CD8-positive, alpha-beta memory T cell (primary cell): Measurements from ENCODE around the gene FFAR1. TPM values are rescaled to one million over a fixed set of nuclear protein-coding genes. Genes with fewer than 3 reads are reported as not detected.

Experiments used
- CTCF ChIA-PET: fragments of 350-600 bp; sonication (Branson Sonifier 250); formaldehyde crosslinking; loops from one replicate; lab custom pipeline; 2021; ENCODE audit warnings: antibody characterized with exemption; lab: Charles Lee
- POLR2A ChIA-PET: fragments of 350-600 bp; sonication (Branson Sonifier 250); formaldehyde crosslinking; loops from one replicate; lab custom pipeline; 2021; ENCODE audit warnings: antibody characterized with exemption; lab: Charles Lee
- DNase-seq, 5 donors: peaks; one replicate each; pipeline versions ENCODE4 v3.0.0 to v3.0.0-alpha.2; 2020 to 2022; ENCODE audit warnings: mixed read lengths in 1 of 5
- H3K27ac ChIP-seq: one replicate; pipeline ENCODE4 v1.7.0; 2013; ENCODE audit warnings: low read depth, mild to moderate bottlenecking, low read length, moderate library complexity
- H3K27me3 ChIP-seq: 2 replicates; pipeline ENCODE4 v1.7.0; 2013; ENCODE audit warnings: low read length, mild to moderate bottlenecking; ENCODE audit not compliant: insufficient read depth, poor library complexity, severe bottlenecking
- H3K36me3 ChIP-seq: 2 replicates; pipeline ENCODE4 v1.7.0; 2013; ENCODE audit warnings: mild to moderate bottlenecking, low read length, moderate library complexity; ENCODE audit not compliant: insufficient read depth
- H3K4me1 ChIP-seq: 2 replicates; pipeline ENCODE4 v1.7.0; 2013; ENCODE audit warnings: mild to moderate bottlenecking, low read length, moderate library complexity; ENCODE audit not compliant: insufficient read depth
- H3K4me3 ChIP-seq: 2 replicates; pipeline ENCODE4 v1.7.0; 2013; ENCODE audit warnings: mild to moderate bottlenecking, low read length
- H3K9me3 ChIP-seq: 2 replicates; pipeline ENCODE4 v1.7.0; 2013; ENCODE audit warnings: mild to moderate bottlenecking, low read length
- H3K27ac Mint-ChIP-seq, 8 donors: one replicate each; pipeline ENCODE4 v1.8.0; 2020 to 2021; ENCODE audit warnings: mixed read lengths in 8 of 8, mild to moderate bottlenecking in 6 of 8, inconsistent platforms in 3 of 8, moderate library complexity in 3 of 8
- H3K27me3 Mint-ChIP-seq, 2 donors: one replicate each; pipeline ENCODE4 v1.8.0; 2020 to 2021; ENCODE audit warnings: mixed read lengths in 2 of 2, mild to moderate bottlenecking in 1 of 2, moderate library complexity in 1 of 2
- H3K36me3 Mint-ChIP-seq, 3 donors: one replicate each; pipeline ENCODE4 v1.8.0; 2020 to 2021; ENCODE audit warnings: mixed read lengths in 3 of 3, inconsistent platforms in 1 of 3, mild to moderate bottlenecking in 1 of 3
- H3K4me1 Mint-ChIP-seq, 3 donors: one replicate each; pipeline ENCODE4 v1.8.0; 2020 to 2021; ENCODE audit warnings: mixed read lengths in 3 of 3, inconsistent platforms in 1 of 3, mild to moderate bottlenecking in 1 of 3
- H3K4me3 Mint-ChIP-seq, 7 donors: one replicate each; pipeline ENCODE4 v1.8.0; 2020 to 2021; ENCODE audit warnings: mixed read lengths in 7 of 7, mild to moderate bottlenecking in 6 of 7, moderate library complexity in 4 of 7, inconsistent platforms in 2 of 7
- H3K9me3 Mint-ChIP-seq, 5 donors: one replicate each; pipeline ENCODE4 v1.8.0; 2020 to 2022; ENCODE audit warnings: mixed read lengths in 5 of 5, mild to moderate bottlenecking in 3 of 5, moderate library complexity in 2 of 5, inconsistent platforms in 1 of 5
- polyA plus RNA-seq: library from polyadenylated mRNA; unstranded; fragments of 300-500 nt; fragmentation: Illumina TruSeq; gene quantifications from one replicate; pipeline ENCODE4 v1.2.3, GENCODE V29; 2021
- total RNA-seq, 2 experiments: library from RNA; stranded (reverse); gene quantifications; one replicate each; pipeline ENCODE4 v1.2.3, GENCODE V29; 2021

The FFAR1 gene
- total and polyA plus RNA-seq, 3 experiments from 2014 or later = not detected

DNA sequence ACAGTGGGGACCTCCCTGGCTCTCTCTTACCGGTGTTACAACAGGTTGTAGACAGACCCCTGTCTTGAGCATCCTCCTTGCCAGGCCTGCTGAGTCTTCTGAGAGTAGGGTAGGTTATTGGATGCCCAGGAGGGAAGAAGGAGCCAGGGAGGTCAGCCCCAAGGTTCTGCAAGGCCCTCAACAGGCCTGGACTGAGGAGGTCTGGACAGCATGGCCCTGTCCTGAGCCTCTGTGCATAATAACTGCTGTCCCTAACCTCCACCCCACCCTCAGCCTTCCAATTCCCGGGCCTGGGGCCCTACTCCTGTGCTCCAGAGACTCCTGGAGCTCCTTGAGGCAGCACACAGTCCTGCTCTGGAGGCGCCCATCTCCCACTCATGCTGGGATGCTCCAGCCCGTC lies 18.4 kb upstream of the FFAR1 start:
- Mint-ChIP-seq H3K27ac (no peak overlapping the region), H3K4me3 (no peak overlapping the region), H3K27me3 (peaks cover 7 to 53% of the 10 kb centered on the region in 2 donors), H3K4me1 (peaks cover 3 to 8% (median 7%) of the 10 kb centered on the region in 3 donors), H3K36me3 (no peaks in the 10 kb centered on the region), H3K9me3 (no peaks in the 10 kb centered on the region)
- Histone ChIP-seq H3K4me1 (peaks cover 6% of the 10 kb centered on the region), H3K9me3 (no peaks in the 10 kb centered on the region), H3K27ac (no peak overlapping the region), H3K36me3 (no peaks in the 10 kb centered on the region), H3K4me3 (no peak overlapping the region), H3K27me3 (peaks cover 7% of the 10 kb centered on the region)
- ChIA-PET POLR2A (no interaction called here), CTCF (no interaction called here)
- no peak for DNase-seq

DNA sequence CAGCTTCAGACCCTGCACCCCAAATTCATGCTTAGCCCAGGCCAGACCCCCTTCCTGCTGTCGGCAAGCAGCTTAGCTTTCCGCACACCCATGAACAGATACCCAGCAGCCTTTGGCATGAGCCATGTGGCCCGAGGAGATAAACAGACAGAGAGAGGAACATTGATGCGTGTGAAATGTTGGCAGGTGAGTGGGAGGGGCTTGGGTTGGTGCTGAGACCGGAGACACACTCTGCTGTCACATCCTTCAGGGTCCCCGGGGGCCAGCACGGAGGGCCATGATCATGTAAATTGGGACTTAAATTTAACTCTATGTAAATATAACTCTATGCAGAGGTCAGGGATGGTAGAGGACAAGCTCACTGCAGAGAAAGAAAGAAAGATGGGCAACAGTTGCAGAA lies 17.2 kb upstream of the FFAR1 start:
- no peak overlapping the region for H3K4me3 Mint-ChIP-seq
- Histone ChIP-seq H3K4me1 (peaks cover 6% of the 10 kb centered on the region), H3K36me3 (no peaks in the 10 kb centered on the region), H3K4me3 (no peak overlapping the region), H3K27me3 (peaks cover 7% of the 10 kb centered on the region), H3K9me3 (no peaks in the 10 kb centered on the region), H3K27ac (no peak overlapping the region)
- POLR2A ChIA-PET = no interaction called here
- CTCF ChIA-PET = no interaction called here
- DNase-seq = no peak
- no peaks in the 10 kb centered on the region for H3K36me3 Mint-ChIP-seq
- H3K4me1 Mint-ChIP-seq = peaks cover 3 to 8% (median 7%) of the 10 kb centered on the region in 3 donors
- H3K9me3 Mint-ChIP-seq = no peaks in the 10 kb centered on the region
- peaks cover 8 to 59% of the 10 kb centered on the region in 2 donors for H3K27me3 Mint-ChIP-seq
- H3K27ac Mint-ChIP-seq = peak overlapping the region in 3 of 8 donors; percentile 25 to 84 (median 33)

DNA sequence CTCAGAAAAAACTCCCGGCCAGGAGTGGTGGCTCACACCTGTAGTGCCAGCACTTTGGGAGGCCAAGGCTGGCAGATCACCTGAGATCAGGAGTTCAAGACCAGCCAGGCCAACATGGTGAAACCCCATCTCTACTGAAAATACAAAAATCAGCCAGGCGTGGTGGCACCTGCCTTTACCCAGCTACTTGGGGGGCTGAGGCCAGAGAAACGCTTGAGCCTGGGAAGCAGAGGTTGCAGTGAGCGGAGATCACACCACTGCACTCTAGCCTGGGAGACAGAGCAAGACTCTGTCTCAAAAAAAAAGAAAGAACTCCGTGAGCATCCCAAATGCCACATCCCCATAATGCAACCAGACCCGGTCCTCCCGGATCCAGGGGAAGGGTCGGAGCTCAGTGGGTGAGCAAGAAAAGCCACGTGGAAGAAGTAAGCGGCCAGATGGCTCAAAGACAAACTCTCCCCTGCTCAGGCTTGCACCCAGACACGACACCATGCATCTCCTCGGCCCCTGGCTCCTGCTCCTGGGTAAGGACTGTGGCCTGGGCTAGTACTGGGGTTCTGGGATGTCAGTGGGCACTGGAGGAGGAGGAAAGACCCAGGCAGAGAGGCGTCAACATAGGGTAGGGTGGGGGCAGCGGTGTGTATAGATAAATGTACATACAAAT lies 16.0 kb upstream of the FFAR1 start:
- H3K27me3 Mint-ChIP-seq = peaks cover 9 to 64% of the 10 kb centered on the region in 2 donors
- no peak overlapping the region for H3K4me3 Mint-ChIP-seq
- H3K4me1 Mint-ChIP-seq = peaks cover 3 to 8% (median 7%) of the 10 kb centered on the region in 3 donors
- Histone ChIP-seq H3K27ac (no peak overlapping the region), H3K36me3 (no peaks in the 10 kb centered on the region), H3K9me3 (no peaks in the 10 kb centered on the region), H3K4me3 (no peak overlapping the region), H3K27me3 (peaks cover 7% of the 10 kb centered on the region), H3K4me1 (peaks cover 6% of the 10 kb centered on the region)
- ChIA-PET POLR2A (no interaction called here), CTCF (interaction anchor here (1.5 kb wide), 1 partner anchor 136 kb away, joined by 5 read pairs; no protein-coding TSS in a partner anchor)
- no peak for DNase-seq
- H3K27ac Mint-ChIP-seq = no peak overlapping the region
- no peaks in the 10 kb centered on the region for H3K9me3 Mint-ChIP-seq
- H3K36me3 Mint-ChIP-seq = no peaks in the 10 kb centered on the region

DNA sequence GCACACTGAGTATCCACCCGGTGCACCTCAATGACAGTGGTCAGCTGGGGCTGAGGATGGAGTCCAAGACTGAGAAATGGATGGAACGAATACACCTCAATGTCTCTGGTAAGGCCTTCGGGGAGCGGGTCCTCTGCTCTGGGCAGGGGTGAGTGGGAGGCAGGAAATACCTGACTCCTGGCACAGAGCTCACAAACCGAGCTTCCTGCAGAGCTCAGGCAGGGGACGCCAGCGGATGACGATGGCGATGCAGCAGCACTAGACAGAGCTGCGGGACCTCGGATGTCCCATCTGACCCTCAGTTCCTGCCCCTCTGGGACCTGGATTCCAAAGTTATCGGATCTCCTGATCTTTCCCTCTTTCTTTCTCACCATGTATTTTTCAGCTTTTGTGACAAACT lies 14.9 kb upstream of the FFAR1 start:
- POLR2A ChIA-PET = no interaction called here
- H3K9me3 Mint-ChIP-seq = no peaks in the 10 kb centered on the region
- no peak overlapping the region for H3K4me3 ChIP-seq

DNA sequence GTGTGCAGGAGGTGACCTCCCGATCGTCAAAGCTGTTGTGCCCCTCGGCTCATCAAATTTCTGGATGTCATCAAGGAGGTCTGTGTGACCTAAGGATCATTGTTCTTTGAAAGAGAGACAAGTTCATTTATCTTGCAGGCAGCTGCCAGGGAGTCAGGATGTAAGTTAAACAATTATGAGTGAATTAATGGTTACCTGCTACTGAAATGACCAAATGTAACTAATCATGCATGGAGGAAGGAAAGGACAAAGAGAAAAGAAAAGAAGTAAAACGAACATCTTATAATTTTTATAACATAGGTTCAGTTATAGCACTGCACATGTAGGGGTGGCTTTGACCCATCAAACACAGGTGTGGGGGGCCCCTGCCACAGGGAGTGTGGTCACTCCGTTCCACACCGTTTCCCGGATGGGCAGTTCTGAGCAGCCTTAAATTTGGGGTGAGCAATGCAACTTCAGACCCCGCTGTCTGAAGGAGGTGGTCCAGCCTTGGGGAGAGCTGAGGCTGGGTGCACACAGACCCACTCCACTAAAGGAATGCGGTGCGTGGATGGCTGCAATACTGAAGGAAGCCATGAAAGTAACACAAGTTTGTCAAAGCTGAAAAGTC lies 13.5 kb upstream of the FFAR1 start:
- Mint-ChIP-seq H3K27ac (no peak overlapping the region), H3K4me3 (no peak overlapping the region)
- H3K27me3 ChIP-seq = peaks cover 11% of the 10 kb centered on the region

More for the DNA sequence above, 14.9 kb upstream of the FFAR1 start:
- Mint-ChIP-seq H3K4me1 (peaks cover 3 to 8% (median 7%) of the 10 kb centered on the region in 3 donors), H3K4me3 (no peak overlapping the region), H3K27ac (no peak overlapping the region), H3K27me3 (peaks cover 13 to 61% of the 10 kb centered on the region in 2 donors), H3K36me3 (no peaks in the 10 kb centered on the region)
- Histone ChIP-seq H3K27me3 (peaks cover 11% of the 10 kb centered on the region), H3K9me3 (no peaks in the 10 kb centered on the region), H3K36me3 (no peaks in the 10 kb centered on the region), H3K4me1 (peaks cover 6% of the 10 kb centered on the region), H3K27ac (no peak overlapping the region)
- CTCF ChIA-PET = interaction anchor here (1.2 to 1.5 kb wide), 2 partner anchors 135 to 191 kb away, joined by 3 to 5 read pairs; no protein-coding TSS in a partner anchor
- peak in 1 of 5 donors; percentile 27 for DNase-seq

DNA sequence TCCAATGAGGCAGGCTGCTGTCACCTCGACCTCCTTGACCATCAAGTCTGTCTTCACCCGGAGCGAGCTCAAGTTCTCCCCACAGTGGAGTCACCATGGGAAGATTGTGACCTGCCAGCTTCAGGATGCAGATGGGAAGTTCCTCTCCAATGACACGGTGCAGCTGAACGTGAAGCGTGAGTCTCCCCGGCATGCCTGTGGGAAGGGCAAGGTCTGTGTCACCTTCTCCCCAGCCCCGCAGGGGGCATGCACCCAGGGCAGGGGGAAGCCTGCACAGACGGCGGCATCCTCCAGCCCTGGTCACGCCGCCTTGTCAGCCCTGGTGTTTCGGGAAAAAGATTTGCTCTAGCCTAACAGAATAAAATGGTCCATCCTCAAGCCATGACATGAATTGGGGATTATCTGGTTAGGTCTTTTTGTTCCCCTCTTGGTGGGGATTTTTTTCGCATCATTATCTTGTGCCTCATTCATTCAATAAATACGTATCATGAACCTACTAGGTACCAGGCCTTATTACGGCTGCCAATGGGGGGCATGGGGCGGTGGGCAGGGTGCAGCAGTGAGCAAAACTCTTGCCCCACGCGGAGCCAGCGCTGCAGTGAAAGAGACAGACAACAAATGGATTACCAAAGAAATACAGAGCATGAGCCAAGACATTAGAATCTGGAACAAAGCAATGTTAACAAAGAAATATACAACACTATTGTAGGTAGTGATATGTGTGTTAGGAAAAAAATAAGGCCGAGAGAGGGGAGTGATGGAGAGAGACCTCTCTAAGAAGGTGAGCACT lies 11.3 kb upstream of the FFAR1 start:
- no peaks in the 10 kb centered on the region for H3K9me3 Mint-ChIP-seq
- CTCF ChIA-PET = interaction anchor here (1.3 kb wide), 1 partner anchor 16 kb away, joined by 4 read pairs; no protein-coding TSS in a partner anchor
- POLR2A ChIA-PET = no interaction called here
- H3K4me1 Mint-ChIP-seq = peaks cover 3 to 8% (median 7%) of the 10 kb centered on the region in 3 donors
- Histone ChIP-seq H3K27ac (no peak overlapping the region), H3K27me3 (peaks cover 11% of the 10 kb centered on the region), H3K4me1 (peaks cover 6% of the 10 kb centered on the region), H3K36me3 (no peaks in the 10 kb centered on the region), H3K4me3 (no peak overlapping the region), H3K9me3 (no peaks in the 10 kb centered on the region)
- no peaks in the 10 kb centered on the region for H3K36me3 Mint-ChIP-seq
- DNase-seq = no peak
- H3K4me3 Mint-ChIP-seq = no peak overlapping the region
- H3K27ac Mint-ChIP-seq = peak overlapping the region in 1 of 8 donors; percentile 56
- H3K27me3 Mint-ChIP-seq = peaks cover 8 to 40% of the 10 kb centered on the region in 2 donors

More for the DNA sequence above, 13.5 kb upstream of the FFAR1 start:
- POLR2A ChIA-PET = no interaction called here
- peaks cover 13 to 55% of the 10 kb centered on the region in 2 donors for H3K27me3 Mint-ChIP-seq
- no peak overlapping the region for H3K27ac ChIP-seq
- H3K4me1 Mint-ChIP-seq = peaks cover 3 to 8% (median 7%) of the 10 kb centered on the region in 3 donors
- CTCF ChIA-PET = no interaction called here
- no peaks in the 10 kb centered on the region for H3K36me3 Mint-ChIP-seq
- no peak for DNase-seq
- no peaks in the 10 kb centered on the region for H3K9me3 Mint-ChIP-seq
- no peaks in the 10 kb centered on the region for H3K9me3 ChIP-seq
- no peaks in the 10 kb centered on the region for H3K36me3 ChIP-seq
- H3K4me3 ChIP-seq = no peak overlapping the region
- H3K4me1 ChIP-seq = peaks cover 6% of the 10 kb centered on the region

DNA sequence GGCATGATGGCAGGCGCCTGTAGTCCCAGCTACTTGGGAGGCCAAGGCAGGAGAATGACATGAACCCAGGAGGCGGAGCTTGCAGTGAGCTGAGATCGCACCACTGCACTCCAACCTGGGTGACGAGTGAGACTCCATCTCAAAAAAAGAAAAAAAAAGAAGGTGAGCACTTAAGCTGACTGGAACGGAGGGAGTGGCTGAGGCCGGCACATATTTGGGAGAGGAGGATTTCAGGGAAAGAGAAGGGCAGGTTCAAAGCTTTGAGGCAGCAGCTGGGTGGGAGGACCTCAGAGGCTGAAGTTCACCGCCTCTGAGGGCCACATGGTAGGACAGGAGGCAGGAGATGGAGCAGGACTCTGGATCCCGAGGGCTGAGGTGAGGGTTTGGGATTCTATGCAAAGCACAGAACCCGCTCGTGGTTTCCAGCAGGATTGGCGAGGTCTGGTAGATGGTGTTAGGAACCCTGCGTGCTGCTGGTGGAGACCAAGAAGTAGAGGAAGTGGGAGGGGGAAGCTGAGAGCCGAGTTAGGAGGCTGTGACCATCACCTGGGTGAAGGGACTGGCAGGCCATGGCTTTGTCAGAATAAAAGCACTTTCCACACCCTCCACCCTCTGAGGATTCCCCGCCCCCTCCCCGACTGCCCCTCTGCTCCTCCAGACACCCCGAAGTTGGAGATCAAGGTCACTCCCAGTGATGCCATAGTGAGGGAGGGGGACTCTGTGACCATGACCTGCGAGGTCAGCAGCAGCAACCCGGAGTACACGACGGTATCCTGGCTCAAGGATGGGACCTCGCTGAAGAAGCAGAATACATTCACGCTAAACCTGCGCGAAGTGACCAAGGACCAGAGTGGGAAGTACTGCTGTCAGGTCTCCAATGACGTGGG lies 10.4 kb upstream of the FFAR1 start:
- Mint-ChIP-seq H3K27ac (no peak overlapping the region), H3K36me3 (no peaks in the 10 kb centered on the region), H3K27me3 (peaks cover 9 to 37% of the 10 kb centered on the region in 2 donors), H3K9me3 (no peaks in the 10 kb centered on the region), H3K4me3 (no peak overlapping the region), H3K4me1 (peaks cover 3 to 8% (median 7%) of the 10 kb centered on the region in 3 donors)
- ChIA-PET CTCF (no interaction called here), POLR2A (no interaction called here)
- DNase-seq = no peak
- no peak overlapping the region for H3K4me3 ChIP-seq
- peaks cover 6% of the 10 kb centered on the region for H3K4me1 ChIP-seq
- peaks cover 11% of the 10 kb centered on the region for H3K27me3 ChIP-seq
- H3K36me3 ChIP-seq = no peaks in the 10 kb centered on the region
- no peaks in the 10 kb centered on the region for H3K9me3 ChIP-seq
- no peak overlapping the region for H3K27ac ChIP-seq
